Skin of body (tissue), 2 donors: Measurements from ENCODE around the gene PIGN. TPM values are rescaled to one million over a fixed set of nuclear protein-coding genes. Genes with fewer than 3 reads are reported as not detected.

ENCODE experiments used
- DNase-seq: peaks from one replicate; lab custom pipeline; 2025; lab: John Stamatoyannopoulos, UW
- total RNA-seq: library from RNA; depleted of rRNA; stranded (reverse); fragments of >200 nt; gene quantifications from one replicate; pipeline ENCODE4 v1.2.3, GENCODE V29; 2014

Gene PIGN
- total RNA-seq, 1 donor from 2014 or later = 50.1 TPM

GRCh38 chr18:62017618-62018017 is 169.2 kb downstream of the PIGN start:
- DNase-seq = no peak

- no peak for DNase-seq
Observed at GRCh38 chr18:62011416-62011815, 175.4 kb downstream of the PIGN start.

GRCh38 chr18:62009521-62009920 is 177.3 kb downstream of the PIGN start:
- DNase-seq = no peak

GRCh38 chr18:62001396-62001795 is 185.5 kb downstream of the PIGN start:
- no peak for DNase-seq

- DNase-seq = peak; percentile 92
Observed at GRCh38 chr18:61998957-61999356, 187.9 kb downstream of the PIGN start.

- DNase-seq = no peak
Observed at GRCh38 chr18:61998335-61998734, 188.5 kb downstream of the PIGN start.

- no peak for DNase-seq
Observed at GRCh38 chr18:61995618-61996017, 191.2 kb downstream of the PIGN start.

GRCh38 chr18:61993831-61994230 is 193.0 kb downstream of the PIGN start:
- peak; percentile 9 for DNase-seq

- no peak for DNase-seq
Observed at GRCh38 chr18:61992923-61993322, 193.9 kb downstream of the PIGN start.

- peak; percentile 17 for DNase-seq
Observed at GRCh38 chr18:61992285-61992684, 194.6 kb downstream of the PIGN start.

- no peak for DNase-seq
Observed at GRCh38 chr18:61991836-61992235, 195.0 kb downstream of the PIGN start.

- no peak for DNase-seq
Observed at GRCh38 chr18:61991201-61991600, 195.7 kb downstream of the PIGN start.

Other genes with a start within 250 kb of the PIGN start
- gene RELCH, start 199 bp upstream of the PIGN start, total RNA-seq = 39.7 TPM
- 3.0 TPM for gene TNFRSF11A, start 138.3 kb upstream of the PIGN start, total RNA-seq